GM12891 (cell line): ENCODE data around the gene TMEM117.

Experiments
- POLR2A ChIP-seq: IDR thresholded peaks from 2 replicates; pipeline ENCODE4 v1.6.1; 2011; ENCODE audit warnings: low read depth, low read length, control low read depth
- POLR2AphosphoS5 ChIP-seq: IDR thresholded peaks from 2 replicates; pipeline ENCODE4 v1.6.1; 2011; ENCODE audit warnings: low read depth, low read length, control low read depth

- TF ChIP-seq POLR2A (no peak), POLR2AphosphoS5 (no peak)
Observed at GRCh38 chr12:44052554-44052953, 216.7 kb downstream of the TMEM117 start.
